Mucosa of rectum (tissue), 2 donors: Measurements from ENCODE around the gene KCTD2.
"Not testable (repeated sequence)": the region's sequence is repeated elsewhere in the genome, so short reads cannot be mapped to it uniquely, and the experiment has no call there.

ENCODE experiments used
- H3K27ac ChIP-seq, 2 donors: one replicate each; pipeline ENCODE4 v1.7.0; 2013; ENCODE audit warnings: inconsistent platforms in 2 of 2, low read depth in 2 of 2, low read length in 2 of 2
- H3K27me3 ChIP-seq, 2 donors: one replicate each; pipeline ENCODE4 v1.7.0; 2013; ENCODE audit warnings: low read length in 2 of 2; ENCODE audit not compliant: control insufficient read depth in 2 of 2, insufficient read depth in 2 of 2
- H3K36me3 ChIP-seq, 2 donors: one replicate each; pipeline ENCODE4 v1.7.0; 2013; ENCODE audit warnings: low read length in 2 of 2; ENCODE audit not compliant: control insufficient read depth in 2 of 2, insufficient read depth in 2 of 2
- H3K4me1 ChIP-seq, 2 donors: one replicate each; pipeline ENCODE4 v1.7.0; 2013; ENCODE audit warnings: low read length in 2 of 2, mild to moderate bottlenecking in 1 of 2; ENCODE audit not compliant: control insufficient read depth in 2 of 2, insufficient read depth in 2 of 2
- H3K4me3 ChIP-seq, 2 donors: one replicate each; pipeline ENCODE4 v1.7.0; 2013; ENCODE audit warnings: low read length in 2 of 2
- H3K9ac ChIP-seq, 2 donors: one replicate each; pipeline ENCODE4 v1.7.0; 2013; ENCODE audit warnings: low read length in 2 of 2, low read depth in 1 of 2, mild to moderate bottlenecking in 1 of 2
- H3K9me3 ChIP-seq, 2 donors: one replicate each; pipeline ENCODE4 v1.7.0; 2013; ENCODE audit warnings: low read length in 2 of 2; ENCODE audit not compliant: control insufficient read depth in 2 of 2
- donor health status: healthy.
- donor health status: Normal muscosa, but diverticular disease.

KCTD2 gene

GRCh38 chr17:75034236-75034908 lies 12.7 kb upstream of the KCTD2 start:
- peaks cover 6 to 12% of the 10 kb centered on the region in 2 donors for H3K36me3 ChIP-seq
- peak overlapping the region; percentile 71 to 81 for H3K9ac ChIP-seq
- peaks cover 28 to 34% of the 10 kb centered on the region in 2 donors for H3K4me1 ChIP-seq
- no peaks in the 10 kb centered on the region for H3K9me3 ChIP-seq
- peak overlapping the region; percentile 78 to 79 for H3K4me3 ChIP-seq
- no peaks in the 10 kb centered on the region for H3K27me3 ChIP-seq
- H3K27ac ChIP-seq = peak overlapping the region; percentile 73 to 85

GRCh38 chr17:75036643-75037268 lies 10.3 kb upstream of the KCTD2 start:
- Histone ChIP-seq H3K27ac (peak overlapping the region; percentile 56 to 57), H3K9ac (peak overlapping the region; percentile 24 to 34), H3K9me3 (no peaks in the 10 kb centered on the region), H3K4me1 (peaks cover 28 to 34% of the 10 kb centered on the region in 2 donors), H3K27me3 (no peaks in the 10 kb centered on the region), H3K4me3 (peak overlapping the region in 1 of 2 donors; percentile 38), H3K36me3 (peaks cover 17 to 33% of the 10 kb centered on the region in 2 donors)

GRCh38 chr17:75039238-75039637 lies 7.8 kb upstream of the KCTD2 start:
- Histone ChIP-seq H3K27me3 (no peaks in the 10 kb centered on the region), H3K9ac (no peak overlapping the region), H3K4me1 (peaks cover 23 to 24% of the 10 kb centered on the region in 2 donors), H3K36me3 (peaks cover 24 to 39% of the 10 kb centered on the region in 2 donors), H3K27ac (no peak overlapping the region), H3K4me3 (no peak overlapping the region), H3K9me3 (no peaks in the 10 kb centered on the region)

GRCh38 chr17:75041656-75042280 lies 5.3 kb upstream of the KCTD2 start:
- no peak overlapping the region for H3K9ac ChIP-seq
- H3K27me3 ChIP-seq = no peaks in the 10 kb centered on the region
- H3K27ac ChIP-seq = no peak overlapping the region
- H3K36me3 ChIP-seq = peaks cover 24 to 39% of the 10 kb centered on the region in 2 donors
- no peak overlapping the region for H3K4me3 ChIP-seq
- H3K4me1 ChIP-seq = peaks cover 3 to 4% of the 10 kb centered on the region in 2 donors
- no peaks in the 10 kb centered on the region for H3K9me3 ChIP-seq

GRCh38 chr17:75043789-75044188 lies 3.2 kb upstream of the KCTD2 start:
- not testable (repeated sequence) for H3K9me3 ChIP-seq, H3K27me3 ChIP-seq, H3K4me3 ChIP-seq, H3K9ac ChIP-seq, H3K27ac ChIP-seq
- Histone ChIP-seq H3K4me1 (peaks cover 10 to 11% of the 10 kb centered on the region in 2 donors), H3K36me3 (peaks cover 24 to 33% of the 10 kb centered on the region in 2 donors)

- Histone ChIP-seq H3K4me1 (peaks cover 10 to 11% of the 10 kb centered on the region in 2 donors), H3K4me3 (no peak overlapping the region), H3K27ac (no peak overlapping the region), H3K27me3 (no peaks in the 10 kb centered on the region), H3K9me3 (no peaks in the 10 kb centered on the region), H3K36me3 (peaks cover 15 to 24% of the 10 kb centered on the region in 2 donors), H3K9ac (no peak overlapping the region)
These were observed 2.3 kb upstream of the KCTD2 start for GRCh38 chr17:75044716-75045115.

- Histone ChIP-seq H3K4me1 (peaks cover 10 to 11% of the 10 kb centered on the region in 2 donors), H3K36me3 (peaks cover 11% of the 10 kb centered on the region in 2 donors), H3K27ac (peak overlapping the region; percentile 95 to 98), H3K4me3 (peak overlapping the region; percentile 83 to 96), H3K9ac (peak overlapping the region; percentile 94 to 100)
- not testable (repeated sequence) for H3K9me3 ChIP-seq, H3K27me3 ChIP-seq
These were observed 1.0 kb upstream of the KCTD2 start for GRCh38 chr17:75045946-75046406.

GRCh38 chr17:75047398-75048098 lies 523 bp downstream of the KCTD2 start:
- Histone ChIP-seq H3K36me3 (peaks cover 0 to 7% of the 10 kb centered on the region in 2 donors), H3K9ac (peak overlapping the region; percentile 79 to 85), H3K4me1 (peaks cover 10 to 11% of the 10 kb centered on the region in 2 donors), H3K9me3 (no peaks in the 10 kb centered on the region), H3K27ac (peak overlapping the region; percentile 44 to 65), H3K27me3 (no peaks in the 10 kb centered on the region), H3K4me3 (peak overlapping the region; percentile 83 to 85)

- H3K9me3 ChIP-seq = no peaks in the 10 kb centered on the region
- H3K4me1 ChIP-seq = peaks cover 10 to 11% of the 10 kb centered on the region in 2 donors
- peak overlapping the region in 1 of 2 donors; percentile 79 for H3K9ac ChIP-seq
- H3K36me3 ChIP-seq = peaks cover 5 to 14% of the 10 kb centered on the region in 2 donors
- H3K27me3 ChIP-seq = no peaks in the 10 kb centered on the region
- H3K4me3 ChIP-seq = peak overlapping the region in 1 of 2 donors; percentile 85
- H3K27ac ChIP-seq = peak overlapping the region in 1 of 2 donors; percentile 65
These were observed 1.3 kb downstream of the KCTD2 start for GRCh38 chr17:75048249-75048878.
